Erythroblast (primary cell): ENCODE results near the gene PCDHGB1.
A peak's percentile ranks its signal among the peaks of the same experiment; 100 is the strongest.
"Not testable (repeated sequence)": the region's sequence is repeated elsewhere in the genome, so short reads cannot be mapped to it uniquely, and the experiment has no call there.

Experiments used
- DNase-seq, 2 experiments: peaks; one replicate each; lab custom pipeline; 2025; lab: John Stamatoyannopoulos, UW
- GATA1 ChIP-seq: IDR thresholded peaks from 2 replicates; pipeline ENCODE4 v1.6.1; 2011; ENCODE audit warnings: low read depth, mild to moderate bottlenecking, control low read depth, low read length, moderate library complexity
- POLR2A ChIP-seq: IDR thresholded peaks from 2 replicates; pipeline ENCODE4 v1.6.1; 2011; ENCODE audit warnings: mild to moderate bottlenecking, low read length

Gene PCDHGB1

DNA sequence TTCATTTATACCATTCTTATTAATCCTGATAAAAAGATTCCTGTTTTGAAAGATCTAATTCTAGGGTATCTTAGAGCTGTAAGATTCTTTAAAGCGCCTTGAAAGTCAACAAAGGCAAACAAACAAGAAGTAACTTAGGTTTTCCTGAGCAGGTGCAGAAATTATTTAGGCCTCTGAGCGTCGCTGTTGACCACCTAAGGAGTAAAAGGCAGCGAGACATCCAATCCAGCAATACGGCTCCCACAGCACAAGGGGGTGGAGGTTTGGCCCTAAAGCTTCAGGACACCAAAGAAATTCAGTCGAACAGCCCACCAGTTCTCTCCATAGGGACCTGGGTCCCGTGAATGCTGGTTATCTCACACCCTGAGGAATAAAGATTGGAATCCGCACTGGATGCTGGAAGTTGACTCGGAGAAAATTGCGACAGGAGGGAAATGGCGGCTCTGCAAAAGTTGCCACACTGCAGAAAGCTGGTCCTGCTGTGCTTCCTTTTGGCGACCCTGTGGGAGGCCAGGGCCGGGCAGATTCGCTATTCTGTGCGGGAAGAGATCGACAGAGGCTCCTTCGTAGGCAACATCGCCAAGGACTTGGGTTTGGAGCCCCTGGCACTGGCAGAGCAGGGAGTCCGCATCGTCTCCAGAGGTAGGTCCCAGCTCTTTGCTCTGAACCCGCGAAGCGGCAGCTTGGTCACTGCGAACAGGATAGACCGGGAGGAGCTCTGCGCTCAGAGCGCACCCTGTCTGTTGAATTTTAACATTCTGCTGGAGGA, 11.2 kb upstream of the PCDHGB1 start, which contains the start of gene PCDHGA2:
Gene PCDHGA2, plus strand, starts transcription at position 223 of the 769 bp plus-strand sequence.
- peak; percentile 8 to 25 for DNase-seq
- TF ChIP-seq GATA1 = no peak
- TF ChIP-seq POLR2A = no peak

- DNase-seq = not testable (repeated sequence)
Observed at GRCh38 chr5:141340781-141341354, 9.0 kb upstream of the PCDHGB1 start.

GRCh38 chr5:141342773-141343172, 7.1 kb upstream of the PCDHGB1 start:
- no peak for TF ChIP-seq POLR2A
- no peak for TF ChIP-seq GATA1
- no peak for DNase-seq

DNA sequence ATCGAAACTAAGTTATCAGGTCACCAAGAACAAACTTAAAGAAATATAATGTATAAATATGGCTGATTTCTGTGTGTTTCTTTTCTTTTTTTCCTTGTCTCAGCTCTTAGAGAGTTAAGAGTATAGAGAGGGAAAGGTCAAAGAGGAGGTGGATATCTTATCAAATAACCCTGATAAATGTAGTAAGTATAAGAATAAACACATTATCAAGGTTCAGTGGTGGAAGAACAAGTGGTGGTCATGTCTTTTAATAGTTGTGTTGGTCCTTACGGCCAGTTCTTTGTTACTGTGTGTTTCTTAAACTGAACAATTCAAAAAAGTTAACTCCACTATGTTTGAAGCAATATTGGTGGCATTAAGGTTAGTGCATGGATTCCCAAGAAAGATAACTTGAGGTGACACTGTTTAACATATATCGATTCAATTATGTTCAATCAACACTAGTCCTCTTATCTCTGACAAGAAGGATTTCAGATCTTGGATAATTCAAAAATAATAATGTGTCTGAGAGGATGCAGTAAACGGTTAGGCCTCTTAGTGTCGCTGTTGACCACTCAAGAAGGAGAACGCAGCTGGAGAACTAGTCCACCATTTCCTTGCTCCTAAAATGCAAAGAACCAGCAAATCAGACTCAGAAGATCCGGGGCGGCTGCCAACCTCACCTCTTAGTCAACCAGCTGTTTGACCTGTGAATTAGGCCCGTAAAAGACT, 6.5 kb upstream of the PCDHGB1 start, which contains the start of gene PCDHGA3:
Gene PCDHGA3, plus strand, starts transcription at position 588 of the 711 bp plus-strand sequence. CDS start 205 bp downstream, outside the sequence.
- no peak for TF ChIP-seq GATA1

GRCh38 chr5:141343953-141344463, 5.9 kb upstream of the PCDHGB1 start:
- DNase-seq = no peak
- TF ChIP-seq GATA1 (no peak), POLR2A (no peak)

More for the DNA sequence above, 6.5 kb upstream of the PCDHGB1 start, which contains the start of gene PCDHGA3:
- DNase-seq = peak; percentile 25 to 32

DNA sequence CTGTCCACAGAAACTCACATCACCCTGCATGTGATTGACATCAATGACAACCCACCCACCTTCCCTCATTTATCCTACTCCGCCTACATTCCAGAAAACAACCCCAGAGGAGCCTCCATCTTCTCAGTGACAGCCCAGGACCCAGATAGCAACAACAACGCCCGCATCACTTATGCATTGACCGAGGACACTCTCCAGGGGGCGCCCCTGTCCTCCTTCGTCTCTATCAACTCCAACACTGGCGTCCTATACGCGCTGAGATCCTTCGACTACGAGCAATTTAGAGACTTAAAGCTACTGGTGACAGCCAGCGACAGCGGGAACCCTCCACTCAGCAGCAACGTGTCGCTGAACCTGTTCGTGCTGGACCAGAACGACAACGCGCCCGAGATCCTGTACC, 4.6 kb upstream of the PCDHGB1 start:
- TF ChIP-seq POLR2A (no peak), GATA1 (no peak)
- no peak for DNase-seq

DNA sequence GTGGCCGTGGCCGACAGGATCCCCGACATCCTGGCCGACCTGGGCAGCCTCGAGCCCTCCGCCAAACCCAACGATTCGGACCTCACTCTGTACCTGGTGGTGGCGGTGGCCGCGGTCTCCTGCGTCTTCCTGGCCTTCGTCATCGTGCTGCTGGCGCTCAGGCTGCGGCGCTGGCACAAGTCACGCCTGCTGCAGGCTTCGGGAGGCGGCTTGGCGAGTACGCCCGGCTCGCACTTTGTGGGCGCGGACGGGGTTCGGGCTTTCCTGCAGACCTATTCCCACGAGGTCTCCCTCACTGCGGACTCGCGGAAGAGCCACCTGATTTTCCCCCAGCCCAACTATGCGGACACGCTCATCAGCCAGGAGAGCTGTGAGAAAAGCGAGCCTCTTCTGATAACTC, 3.9 kb upstream of the PCDHGB1 start:
- DNase-seq = not testable (repeated sequence)

DNA sequence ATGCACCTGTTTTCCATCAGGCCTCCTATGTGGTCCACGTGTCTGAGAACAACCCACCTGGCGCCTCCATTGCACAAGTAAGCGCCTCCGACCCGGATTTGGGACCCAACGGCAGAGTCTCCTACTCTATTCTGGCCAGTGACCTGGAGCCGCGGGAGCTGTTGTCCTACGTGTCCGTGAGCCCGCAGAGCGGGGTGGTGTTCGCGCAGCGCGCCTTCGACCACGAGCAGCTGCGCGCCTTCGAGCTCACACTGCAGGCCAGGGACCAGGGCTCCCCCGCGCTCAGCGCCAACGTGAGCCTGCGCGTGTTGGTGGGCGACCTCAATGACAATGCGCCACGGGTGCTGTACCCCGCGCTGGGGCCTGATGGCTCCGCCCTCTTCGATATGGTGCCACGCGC, 1.7 kb downstream of the PCDHGB1 start:
- no peak for DNase-seq
- TF ChIP-seq POLR2A (no peak), GATA1 (no peak)

DNA sequence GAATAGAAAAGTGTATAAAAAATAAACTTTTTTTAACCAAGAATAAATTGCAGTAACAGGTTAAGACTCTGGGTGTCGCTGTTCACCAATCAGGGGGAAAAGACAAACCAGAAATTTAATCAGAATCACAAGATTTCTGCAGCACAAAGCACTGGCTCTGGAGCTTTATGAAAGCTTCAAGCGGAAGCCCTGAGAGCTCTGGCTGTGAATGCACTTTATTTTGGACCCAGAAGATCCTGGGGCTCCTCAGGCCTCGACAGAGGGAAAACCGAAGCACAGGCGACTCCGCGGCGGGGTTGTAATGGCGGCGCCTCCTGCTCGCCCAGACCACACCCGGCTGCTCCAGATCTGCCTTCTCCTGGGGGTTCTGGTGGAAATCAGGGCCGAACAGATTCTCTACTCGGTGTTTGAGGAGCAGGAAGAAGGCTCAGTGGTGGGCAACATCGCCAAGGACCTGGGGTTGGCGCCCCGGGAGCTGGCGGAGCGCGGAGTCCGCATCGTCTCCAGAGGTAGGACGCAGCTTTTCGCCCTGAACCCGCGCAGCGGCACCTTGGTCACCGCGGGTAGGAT, 5.1 kb downstream of the PCDHGB1 start, which contains the start of gene PCDHGA4:
Gene PCDHGA4, plus strand, starts transcription at position 122 of the 570 bp plus-strand sequence. Its CDS starts 87 bp downstream, at position 209.
- peak in 1 of 2 experiments; percentile 4 for DNase-seq
- no peak for TF ChIP-seq POLR2A
- no peak for TF ChIP-seq GATA1

DNA sequence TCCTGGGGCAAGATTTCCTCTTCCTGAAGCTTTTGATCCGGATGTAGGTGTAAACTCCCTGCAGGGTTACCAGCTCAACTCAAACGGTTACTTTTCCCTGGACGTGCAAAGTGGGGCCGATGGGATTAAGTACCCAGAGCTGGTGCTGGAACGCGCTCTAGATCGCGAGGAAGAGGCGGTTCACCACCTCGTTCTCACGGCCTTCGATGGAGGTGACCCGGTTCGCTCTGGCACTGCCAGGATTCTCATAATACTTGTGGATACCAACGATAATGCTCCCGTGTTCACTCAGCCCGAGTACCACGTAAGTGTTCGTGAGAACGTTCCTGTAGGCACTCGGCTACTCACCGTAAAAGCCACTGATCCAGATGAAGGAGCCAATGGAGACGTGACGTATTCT, 5.7 kb downstream of the PCDHGB1 start:
- no peak for DNase-seq

DNA sequence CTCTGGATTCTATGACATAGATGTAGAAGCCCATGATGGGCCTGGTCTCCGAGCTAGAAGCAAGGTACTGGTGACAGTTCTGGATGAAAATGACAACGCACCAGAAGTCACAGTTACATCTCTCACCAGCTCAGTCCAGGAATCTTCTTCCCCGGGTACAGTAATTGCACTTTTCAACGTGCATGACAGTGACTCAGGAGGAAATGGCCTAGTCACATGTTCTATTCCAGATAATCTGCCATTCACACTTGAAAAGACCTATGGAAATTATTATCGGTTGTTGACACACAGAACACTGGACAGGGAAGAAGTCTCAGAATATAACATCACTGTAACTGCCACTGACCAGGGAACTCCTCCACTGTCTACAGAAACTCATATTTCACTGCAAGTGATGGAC, 6.2 kb downstream of the PCDHGB1 start:
- DNase-seq = no peak
- TF ChIP-seq POLR2A (no peak), GATA1 (no peak)

More for the DNA sequence above, 5.7 kb downstream of the PCDHGB1 start:
- TF ChIP-seq GATA1 = no peak
- TF ChIP-seq POLR2A = no peak

DNA sequence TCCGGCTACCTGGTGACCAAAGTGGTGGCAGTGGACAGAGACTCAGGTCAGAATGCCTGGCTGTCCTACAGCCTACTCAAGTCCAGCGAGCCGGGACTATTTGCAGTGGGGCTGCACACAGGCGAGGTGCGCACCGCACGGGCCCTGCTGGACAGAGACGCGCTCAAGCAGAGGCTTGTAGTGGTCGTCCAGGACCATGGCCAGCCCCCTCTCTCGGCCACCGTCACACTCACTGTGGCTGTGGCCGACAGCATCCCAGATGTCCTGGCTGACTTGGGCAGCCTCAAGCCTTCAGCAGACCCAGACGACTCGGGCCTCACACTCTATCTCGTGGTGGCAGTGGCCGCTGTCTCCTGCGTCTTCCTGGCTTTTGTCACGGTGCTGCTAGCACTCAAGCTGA, 7.1 kb downstream of the PCDHGB1 start:
- TF ChIP-seq POLR2A = no peak
- no peak for TF ChIP-seq GATA1
- DNase-seq = no peak

DNA sequence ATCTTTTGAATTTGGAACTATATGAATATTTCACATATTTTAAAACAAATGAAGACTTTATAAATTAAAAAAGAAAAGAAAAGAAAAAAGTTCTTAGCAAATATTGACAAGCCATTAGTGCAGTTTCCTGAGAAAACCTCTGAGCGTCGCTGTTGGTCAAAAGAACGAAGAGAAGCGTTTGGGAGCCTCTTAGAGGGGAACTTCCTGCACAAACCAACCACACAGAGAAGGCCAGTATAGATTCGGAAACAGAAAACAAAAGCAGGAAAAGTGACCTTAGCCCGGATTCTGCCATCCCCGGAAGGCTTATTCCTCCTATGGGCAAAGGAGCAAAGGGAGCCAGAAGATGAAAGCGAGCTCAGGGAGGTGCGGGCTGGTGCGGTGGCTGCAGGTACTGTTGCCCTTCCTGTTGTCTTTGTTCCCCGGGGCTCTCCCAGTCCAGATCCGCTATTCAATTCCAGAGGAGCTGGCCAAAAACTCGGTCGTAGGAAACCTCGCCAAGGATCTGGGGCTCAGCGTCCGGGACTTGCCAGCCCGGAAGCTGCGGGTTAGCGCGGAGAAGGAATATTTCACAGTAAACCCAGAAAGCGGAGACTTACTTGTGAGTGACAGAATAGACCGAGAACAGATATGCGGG, 10.0 kb downstream of the PCDHGB1 start, which contains the start of gene PCDHGB2:
Gene PCDHGB2, plus strand, starts transcription at position 205 of the 637 bp plus-strand sequence. Its CDS starts 142 bp downstream, at position 347.
- TF ChIP-seq POLR2A (no peak), GATA1 (no peak)
- peak; percentile 6 to 18 for DNase-seq
